T1000 (cell line): Measurements from ENCODE around the gene ZNF80.

Source experiments
- DNase-seq: peaks from one replicate; lab custom pipeline; 2025; ENCODE audit warnings: mixed read lengths; lab: John Stamatoyannopoulos, UW

The ZNF80 gene

GRCh38 chr3:114218578-114219185 is 18.7 kb downstream of the ZNF80 start:
- no peak for DNase-seq

- DNase-seq, result no peak
These were observed 19.4 kb downstream of the ZNF80 start for GRCh38 chr3:114218006-114218405.

- DNase-seq, result no peak
These were observed 20.1 kb downstream of the ZNF80 start for GRCh38 chr3:114217266-114217665.

- DNase-seq, result no peak
These were observed 21.0 kb downstream of the ZNF80 start for GRCh38 chr3:114216186-114216970.

- no peak for DNase-seq
These were observed 22.6 kb downstream of the ZNF80 start for GRCh38 chr3:114214542-114215341.

GRCh38 chr3:114213627-114214541 is 23.5 kb downstream of the ZNF80 start:
- DNase-seq, result peak; percentile 61

- no peak for DNase-seq
These were observed 24.1 kb downstream of the ZNF80 start for GRCh38 chr3:114213292-114213626.

GRCh38 chr3:114212646-114213045 is 24.7 kb downstream of the ZNF80 start:
- no peak for DNase-seq

GRCh38 chr3:114207768-114208167 is 29.6 kb downstream of the ZNF80 start:
- no peak for DNase-seq

GRCh38 chr3:114206342-114206741 is 31.0 kb downstream of the ZNF80 start:
- no peak for DNase-seq

GRCh38 chr3:114205541-114205940 is 31.8 kb downstream of the ZNF80 start:
- no peak for DNase-seq

- DNase-seq, result no peak
These were observed 42.6 kb downstream of the ZNF80 start for GRCh38 chr3:114194750-114195149.

GRCh38 chr3:114192136-114192535 is 45.2 kb downstream of the ZNF80 start:
- no peak for DNase-seq

GRCh38 chr3:114186501-114186900 is 50.9 kb downstream of the ZNF80 start:
- no peak for DNase-seq
